Immature natural killer cell (primary cell): ENCODE data around the gene IRF1. TPM values are rescaled to one million over a fixed set of nuclear protein-coding genes. Genes with fewer than 3 reads are reported as not detected.

Source experiments
- DNase-seq, 3 donors: peaks; one replicate each; pipeline ENCODE4 v3.0.0; 2022; ENCODE audit warnings: mixed read lengths in 1 of 3
- H3K27ac Mint-ChIP-seq, 6 donors: one replicate each; pipeline ENCODE4 v1.8.0; 2020; ENCODE audit warnings: mixed read lengths in 6 of 6, mild to moderate bottlenecking in 5 of 6, inconsistent platforms in 4 of 6, moderate library complexity in 3 of 6
- H3K27me3 Mint-ChIP-seq, 3 donors: one replicate each; pipeline ENCODE4 v1.8.0; 2020 to 2021; ENCODE audit warnings: low read depth in 3 of 3, mild to moderate bottlenecking in 3 of 3, mixed read lengths in 3 of 3, moderate library complexity in 3 of 3, inconsistent platforms in 1 of 3
- H3K36me3 Mint-ChIP-seq, 3 donors: one replicate each; pipeline ENCODE4 v1.8.0; 2020; ENCODE audit warnings: mixed read lengths in 3 of 3, inconsistent platforms in 2 of 3, mild to moderate bottlenecking in 2 of 3
- H3K4me1 Mint-ChIP-seq, 2 donors: one replicate each; pipeline ENCODE4 v1.8.0; 2020; ENCODE audit warnings: inconsistent platforms in 2 of 2, mild to moderate bottlenecking in 2 of 2, mixed read lengths in 2 of 2, moderate library complexity in 1 of 2
- H3K4me3 Mint-ChIP-seq, 5 donors: one replicate each; pipeline ENCODE4 v1.8.0; 2020; ENCODE audit warnings: mild to moderate bottlenecking in 5 of 5, mixed read lengths in 5 of 5, inconsistent platforms in 3 of 5, moderate library complexity in 3 of 5
- H3K9me3 Mint-ChIP-seq, 6 donors: one replicate each; pipeline ENCODE4 v1.8.0; 2020; ENCODE audit warnings: mild to moderate bottlenecking in 6 of 6, mixed read lengths in 6 of 6, inconsistent platforms in 4 of 6, moderate library complexity in 3 of 6
- polyA plus RNA-seq, 3 donors: library from polyadenylated mRNA; unstranded; fragments of 300-500 nt; fragmentation: Illumina TruSeq; gene quantifications; one replicate each; pipeline ENCODE4 v1.2.3, GENCODE V29; 2021

IRF1 gene
- polyA plus RNA-seq, 3 donors from 2014 or later, result 349 to 460 (median 371) TPM

DNA sequence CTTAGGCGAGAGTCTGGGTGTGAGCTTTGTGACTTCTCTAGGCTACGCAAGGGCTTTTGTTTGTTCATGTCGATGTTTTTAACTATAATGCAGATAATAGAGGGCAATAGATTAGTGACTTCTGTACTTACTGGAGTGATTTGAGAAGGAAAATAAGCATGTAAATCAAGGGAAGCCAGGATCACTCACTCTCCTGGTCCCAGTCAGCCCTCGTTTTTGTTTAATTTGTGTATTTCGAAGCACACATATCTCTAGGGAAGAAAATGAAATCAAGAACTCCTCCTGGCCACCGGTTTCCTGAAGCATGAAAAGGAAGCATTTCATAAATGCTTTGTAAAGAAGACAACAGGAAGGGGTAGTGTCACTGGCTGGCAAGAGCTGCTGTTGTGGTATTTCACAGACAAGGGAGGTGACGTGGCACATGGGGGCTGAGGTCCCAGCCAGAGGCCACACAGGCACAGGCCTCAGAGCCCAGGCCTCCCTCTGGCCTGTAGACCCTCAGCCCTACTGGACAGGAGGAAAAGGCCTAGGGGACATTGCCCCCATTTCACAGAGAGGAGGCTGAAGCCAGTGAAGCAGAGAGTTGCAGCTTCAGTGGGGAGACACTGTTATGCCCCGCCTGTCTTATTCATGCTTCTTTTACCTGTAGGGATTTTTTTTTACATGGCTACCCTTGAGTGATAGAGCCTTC, 34.1 kb downstream of the IRF1 start:
- Mint-ChIP-seq H3K9me3 (no peaks in the 10 kb centered on the region), H3K4me1 (peaks cover 98 to 100% of the 10 kb centered on the region in 2 donors), H3K36me3 (peaks cover 42 to 49% (median 49%) of the 10 kb centered on the region in 3 donors), H3K4me3 (peak overlapping the region; percentile 72 to 91 (median 86)), H3K27me3 (peaks cover 17 to 48% (median 24%) of the 10 kb centered on the region in 3 donors), H3K27ac (peak overlapping the region; percentile 98 to 100 (median 100))
- peak; percentile 84 to 88 (median 85) for DNase-seq

GRCh38 chr5:132455614-132456115, 34.9 kb downstream of the IRF1 start:
- peak in 2 of 3 donors; percentile 27 to 33 for DNase-seq
- Mint-ChIP-seq H3K27ac (peak overlapping the region; percentile 98 to 100 (median 100)), H3K27me3 (peaks cover 12 to 45% (median 24%) of the 10 kb centered on the region in 3 donors), H3K4me1 (peaks cover 96 to 100% of the 10 kb centered on the region in 2 donors), H3K4me3 (peak overlapping the region; percentile 72 to 91 (median 86)), H3K36me3 (peaks cover 41 to 49% (median 46%) of the 10 kb centered on the region in 3 donors), H3K9me3 (no peaks in the 10 kb centered on the region)

DNA sequence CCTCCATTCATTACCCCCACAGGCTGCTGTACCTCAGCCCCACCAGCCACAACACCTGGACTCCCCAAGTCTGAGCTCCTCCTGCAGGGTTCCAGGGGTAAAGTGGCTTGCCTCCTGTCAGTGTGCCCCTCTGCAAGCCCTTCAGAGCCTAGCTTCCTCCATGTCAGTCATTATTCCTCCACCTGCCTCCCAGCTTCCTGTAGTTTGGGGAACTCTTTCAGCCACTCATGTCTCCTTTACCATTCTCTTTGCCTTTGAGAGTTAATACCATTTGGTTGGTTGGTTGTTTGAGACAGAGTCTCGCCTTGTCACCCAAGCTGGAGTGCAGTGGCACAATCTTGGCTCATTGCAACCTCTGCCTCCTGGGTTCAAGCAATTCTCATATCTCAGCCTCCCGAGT, 36.2 kb downstream of the IRF1 start:
- H3K27me3 Mint-ChIP-seq, result peaks cover 10 to 37% (median 22%) of the 10 kb centered on the region in 3 donors
- no peak for DNase-seq
- peak overlapping the region; percentile 98 to 100 (median 100) for H3K27ac Mint-ChIP-seq
- peaks cover 94 to 98% of the 10 kb centered on the region in 2 donors for H3K4me1 Mint-ChIP-seq
- H3K9me3 Mint-ChIP-seq, result no peaks in the 10 kb centered on the region
- H3K36me3 Mint-ChIP-seq, result peaks cover 40 to 49% (median 47%) of the 10 kb centered on the region in 3 donors
- peak overlapping the region; percentile 42 to 86 (median 53) for H3K4me3 Mint-ChIP-seq

GRCh38 chr5:132451387-132451786, 39.2 kb downstream of the IRF1 start:
- H3K4me1 Mint-ChIP-seq, result peaks cover 93 to 98% of the 10 kb centered on the region in 2 donors
- no peaks in the 10 kb centered on the region for H3K9me3 Mint-ChIP-seq
- peak overlapping the region; percentile 80 to 99 (median 89) for H3K27ac Mint-ChIP-seq
- H3K36me3 Mint-ChIP-seq, result peaks cover 60 to 70% (median 66%) of the 10 kb centered on the region in 3 donors
- H3K4me3 Mint-ChIP-seq, result no peak overlapping the region
- H3K27me3 Mint-ChIP-seq, result peaks cover 0 to 18% (median 8%) of the 10 kb centered on the region in 3 donors
- DNase-seq, result no peak

DNA sequence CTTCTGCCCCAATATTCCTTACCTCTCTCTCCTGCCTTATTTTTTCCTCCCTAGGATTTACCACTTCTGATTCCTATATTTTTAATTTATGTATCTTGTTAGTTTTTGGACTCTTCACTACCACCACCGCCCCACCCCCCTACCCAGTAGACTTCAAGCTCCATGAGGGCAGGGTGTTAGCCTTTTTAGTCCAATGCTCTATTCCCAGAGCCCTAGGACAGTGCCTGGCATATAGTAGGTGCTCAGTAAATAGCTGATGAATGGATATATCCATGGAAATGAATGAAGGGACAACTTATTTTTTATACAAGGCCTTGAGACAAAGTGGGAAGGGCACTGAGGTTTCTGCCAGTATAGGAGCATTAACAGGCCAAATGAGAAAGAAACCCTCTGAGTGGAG, 41.5 kb downstream of the IRF1 start:
- Mint-ChIP-seq H3K4me1 (peaks cover 94 to 98% of the 10 kb centered on the region in 2 donors), H3K27me3 (peaks cover 0 to 4% (median 2%) of the 10 kb centered on the region in 3 donors), H3K9me3 (no peaks in the 10 kb centered on the region), H3K36me3 (peaks cover 57 to 63% (median 60%) of the 10 kb centered on the region in 3 donors), H3K27ac (peak overlapping the region; percentile 77 to 98 (median 88)), H3K4me3 (peak overlapping the region in 4 of 5 donors; percentile 16 to 64 (median 62))
- no peak for DNase-seq

DNA sequence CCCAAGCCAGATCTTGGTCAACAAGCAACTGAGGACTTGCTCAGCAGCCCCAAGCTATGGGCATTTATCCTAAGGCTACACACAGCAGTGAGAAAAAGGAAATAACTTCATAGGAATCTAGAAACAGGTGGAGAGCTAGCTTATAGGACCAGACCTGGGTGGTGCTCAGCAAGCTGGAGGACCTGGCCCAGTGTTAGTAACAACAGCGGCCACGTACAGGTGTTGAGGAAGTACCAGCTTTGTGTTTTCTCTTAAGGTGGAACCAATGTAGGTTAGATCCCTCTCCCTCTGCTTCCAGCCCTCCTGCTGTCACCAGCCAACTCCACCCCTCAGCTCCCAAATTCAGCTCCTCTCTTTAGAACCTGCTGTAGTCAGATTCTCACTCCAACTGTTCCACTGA, 43.4 kb downstream of the IRF1 start:
- peaks cover 0 to 2% (median 2%) of the 10 kb centered on the region in 3 donors for H3K27me3 Mint-ChIP-seq
- peaks cover 94 to 98% of the 10 kb centered on the region in 2 donors for H3K4me1 Mint-ChIP-seq
- H3K27ac Mint-ChIP-seq, result peak overlapping the region; percentile 77 to 98 (median 84)
- H3K36me3 Mint-ChIP-seq, result peaks cover 43 to 48% (median 48%) of the 10 kb centered on the region in 3 donors
- no peak for DNase-seq
- H3K9me3 Mint-ChIP-seq, result no peaks in the 10 kb centered on the region
- H3K4me3 Mint-ChIP-seq, result peak overlapping the region; percentile 46 to 64 (median 58)

- Mint-ChIP-seq H3K36me3 (peaks cover 43 to 47% (median 47%) of the 10 kb centered on the region in 3 donors), H3K9me3 (no peaks in the 10 kb centered on the region), H3K27ac (peak overlapping the region; percentile 77 to 98 (median 84)), H3K27me3 (peaks cover 0 to 2% (median 2%) of the 10 kb centered on the region in 3 donors), H3K4me3 (peak overlapping the region; percentile 7 to 68 (median 47)), H3K4me1 (peaks cover 96 to 98% of the 10 kb centered on the region in 2 donors)
- no peak for DNase-seq
These were observed 44.0 kb downstream of the IRF1 start for GRCh38 chr5:132446621-132447020.

- Mint-ChIP-seq H3K36me3 (peaks cover 40 to 47% (median 43%) of the 10 kb centered on the region in 3 donors), H3K27ac (peak overlapping the region; percentile 69 to 98 (median 88)), H3K9me3 (no peaks in the 10 kb centered on the region), H3K27me3 (peaks cover 0 to 2% (median 2%) of the 10 kb centered on the region in 3 donors), H3K4me3 (no peak overlapping the region), H3K4me1 (peaks cover 96 to 98% of the 10 kb centered on the region in 2 donors)
- DNase-seq, result no peak
These were observed 44.6 kb downstream of the IRF1 start for GRCh38 chr5:132445930-132446329.

DNA sequence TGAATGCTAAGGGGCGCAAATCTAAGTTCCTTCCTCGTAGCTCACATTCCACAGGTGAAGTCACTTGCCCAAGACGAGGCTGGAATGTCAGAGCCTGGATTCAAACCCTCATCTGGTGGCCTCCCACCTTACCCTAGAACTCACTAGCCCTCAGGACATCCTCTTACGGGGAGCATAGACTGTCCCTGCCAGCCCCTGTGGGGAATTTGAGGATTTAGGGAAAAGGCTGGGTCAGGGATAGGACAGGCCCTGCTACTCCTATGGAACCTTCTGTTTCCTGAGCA, 45.0 kb downstream of the IRF1 start:
- no peak for DNase-seq
- no peaks in the 10 kb centered on the region for H3K9me3 Mint-ChIP-seq
- H3K36me3 Mint-ChIP-seq, result peaks cover 36 to 43% (median 40%) of the 10 kb centered on the region in 3 donors
- peaks cover 97 to 98% of the 10 kb centered on the region in 2 donors for H3K4me1 Mint-ChIP-seq
- H3K27me3 Mint-ChIP-seq, result peaks cover 0 to 3% (median 2%) of the 10 kb centered on the region in 3 donors
- peak overlapping the region in 2 of 5 donors; percentile 4 to 21 for H3K4me3 Mint-ChIP-seq
- H3K27ac Mint-ChIP-seq, result peak overlapping the region; percentile 80 to 98 (median 88)

- H3K27ac Mint-ChIP-seq, result peak overlapping the region; percentile 65 to 98 (median 88)
- H3K36me3 Mint-ChIP-seq, result peaks cover 34 to 40% (median 36%) of the 10 kb centered on the region in 3 donors
- H3K9me3 Mint-ChIP-seq, result no peaks in the 10 kb centered on the region
- H3K27me3 Mint-ChIP-seq, result peaks cover 0 to 7% (median 2%) of the 10 kb centered on the region in 3 donors
- peak overlapping the region in 4 of 5 donors; percentile 38 to 51 (median 40) for H3K4me3 Mint-ChIP-seq
- no peak for DNase-seq
- peaks cover 98 to 99% of the 10 kb centered on the region in 2 donors for H3K4me1 Mint-ChIP-seq
These were observed 45.5 kb downstream of the IRF1 start for GRCh38 chr5:132444841-132445639.

DNA sequence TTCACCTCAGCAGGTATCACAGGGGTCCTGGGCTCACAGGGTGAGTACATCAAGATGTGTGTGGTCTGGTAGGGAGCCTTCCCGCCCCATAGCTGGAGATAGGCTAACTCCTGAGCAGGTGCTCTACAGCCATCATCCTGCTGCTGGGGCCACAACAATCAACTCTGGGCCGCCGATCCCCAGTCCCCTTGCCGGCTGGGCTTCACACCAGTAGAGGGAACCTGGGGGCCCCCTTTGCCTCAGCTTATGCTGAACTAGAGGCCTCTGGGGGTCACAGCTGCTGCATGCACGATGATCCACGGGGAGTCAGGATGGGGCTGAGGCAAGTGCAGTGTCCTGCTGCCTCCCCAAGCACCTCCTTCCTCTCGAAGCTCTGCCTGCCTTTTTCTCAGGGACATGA, 46.5 kb downstream of the IRF1 start:
- H3K27ac Mint-ChIP-seq, result peak overlapping the region; percentile 65 to 98 (median 88)
- H3K9me3 Mint-ChIP-seq, result no peaks in the 10 kb centered on the region
- H3K4me1 Mint-ChIP-seq, result peaks cover 99 to 100% of the 10 kb centered on the region in 2 donors
- H3K4me3 Mint-ChIP-seq, result peak overlapping the region; percentile 8 to 51 (median 38)
- peaks cover 2 to 7% (median 2%) of the 10 kb centered on the region in 3 donors for H3K27me3 Mint-ChIP-seq
- no peak for DNase-seq
- H3K36me3 Mint-ChIP-seq, result peaks cover 29 to 34% (median 33%) of the 10 kb centered on the region in 3 donors

DNA sequence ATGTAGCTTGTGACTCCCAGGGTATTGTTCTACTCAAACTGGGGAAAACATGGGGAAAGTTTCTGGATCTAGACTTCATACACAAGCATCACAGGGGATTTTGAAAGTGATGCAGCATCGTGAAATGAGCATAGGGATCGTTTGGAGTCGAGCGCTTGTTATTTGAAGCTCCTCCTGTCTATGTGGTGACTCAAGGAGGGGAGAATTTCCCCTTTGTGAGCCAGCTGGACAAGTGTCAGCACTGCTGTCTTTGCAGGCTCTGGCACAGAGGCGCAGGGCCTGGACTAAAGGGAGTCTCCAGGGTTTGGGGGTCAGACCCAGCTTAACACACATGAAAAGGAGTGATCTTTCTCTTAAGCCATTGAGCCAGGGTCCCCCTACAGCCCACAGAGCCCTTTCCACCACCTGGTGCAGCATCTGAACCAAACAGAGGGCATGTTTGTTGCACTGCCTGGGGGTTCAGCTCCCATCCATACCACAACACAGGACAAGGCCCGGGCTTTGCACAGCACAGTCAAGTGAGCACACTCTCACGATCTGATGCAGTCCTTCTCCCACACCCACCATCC, 51.0 kb downstream of the IRF1 start:
- Mint-ChIP-seq H3K4me1 (peaks cover 99 to 100% of the 10 kb centered on the region in 2 donors), H3K27ac (peak overlapping the region; percentile 88 to 98 (median 95)), H3K9me3 (no peaks in the 10 kb centered on the region), H3K36me3 (peaks cover 9 to 20% (median 10%) of the 10 kb centered on the region in 3 donors), H3K4me3 (peak overlapping the region; percentile 51 to 80 (median 66)), H3K27me3 (peaks cover 0 to 10% (median 2%) of the 10 kb centered on the region in 3 donors)
- DNase-seq, result no peak

DNA sequence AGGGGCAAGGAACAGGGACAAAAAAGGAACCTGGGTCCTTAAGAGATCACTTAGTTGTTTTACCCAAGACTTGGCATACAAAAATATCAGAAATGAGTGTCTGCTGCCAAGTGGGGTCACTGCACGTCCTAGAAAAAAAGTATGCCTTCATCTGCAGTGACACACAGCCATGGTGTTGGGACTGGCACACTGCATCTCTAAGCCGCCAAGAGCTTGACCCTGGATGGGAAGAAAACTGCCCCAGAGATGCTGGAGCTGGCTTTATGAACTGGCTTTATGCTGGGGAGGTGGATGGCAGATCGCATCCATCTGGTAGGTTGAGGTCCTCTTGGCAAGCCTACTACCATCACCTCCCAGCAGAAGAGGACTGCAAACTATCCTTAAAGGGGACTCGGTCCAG, 51.7 kb downstream of the IRF1 start:
- no peaks in the 10 kb centered on the region for H3K9me3 Mint-ChIP-seq
- H3K27ac Mint-ChIP-seq, result peak overlapping the region; percentile 88 to 98 (median 95)
- DNase-seq, result peak in 2 of 3 donors; percentile 35 to 52
- peak overlapping the region; percentile 54 to 80 (median 66) for H3K4me3 Mint-ChIP-seq
- peaks cover 0 to 7% (median 2%) of the 10 kb centered on the region in 3 donors for H3K27me3 Mint-ChIP-seq
- peaks cover 11 to 21% (median 13%) of the 10 kb centered on the region in 3 donors for H3K36me3 Mint-ChIP-seq
- peaks cover 99 to 100% of the 10 kb centered on the region in 2 donors for H3K4me1 Mint-ChIP-seq
